MCF 10A (cell line): Measurements from ENCODE around the gene TRIM41. TPM values are rescaled to one million over a fixed set of nuclear protein-coding genes. Genes with fewer than 3 reads are reported as not detected.
A peak's percentile ranks its signal among the peaks of the same experiment; 100 is the strongest.

Experiments
- BruUV-seq: library from RNA; stranded (reverse); fragments of 400-500 nt; replicated peaks from 2 replicates; lab custom pipeline; 2021; lab: Mats Ljungman, UMichigan
- CTCF ChIA-PET: fragments of 300-600 bp; sonication (Branson Sonifier 250); formaldehyde crosslinking; extraction: SDS; loops from one replicate; lab custom pipeline; 2021; ENCODE audit warnings: antibody characterized with exemption, inconsistent platforms; lab: Yijun Ruan, JAX
- POLR2A ChIA-PET: fragments of 300-600, 350-650 bp; sonication (Branson Sonifier 250); formaldehyde crosslinking; extraction: SDS; loops from one replicate; lab custom pipeline; 2020; ENCODE audit warnings: antibody characterized with exemption, inconsistent platforms; lab: Yijun Ruan, JAX
- DNase-seq: peaks from one replicate; pipeline ENCODE4 v3.0.0-alpha.2; 2018; ENCODE audit not compliant: unreplicated experiment
- H3K27ac Mint-ChIP-seq: one replicate; pipeline ENCODE4 v1.8.0; 2022; ENCODE audit warnings: mild to moderate bottlenecking, low read depth, mixed read lengths; ENCODE audit not compliant: unreplicated experiment
- H3K27me3 Mint-ChIP-seq: one replicate; pipeline ENCODE4 v1.8.0; 2022; ENCODE audit warnings: mixed read lengths; ENCODE audit not compliant: insufficient read depth, unreplicated experiment
- H3K36me3 Mint-ChIP-seq: one replicate; pipeline ENCODE4 v1.8.0; 2022; ENCODE audit warnings: mild to moderate bottlenecking, moderate library complexity, mixed read lengths; ENCODE audit not compliant: insufficient read depth, unreplicated experiment
- H3K4me1 Mint-ChIP-seq: one replicate; pipeline ENCODE4 v1.8.0; 2022; ENCODE audit warnings: mixed read lengths; ENCODE audit not compliant: insufficient read depth, unreplicated experiment
- H3K4me3 Mint-ChIP-seq: one replicate; pipeline ENCODE4 v1.8.0; 2022; ENCODE audit warnings: mild to moderate bottlenecking, moderate library complexity, mixed read lengths; ENCODE audit not compliant: unreplicated experiment
- H3K9me3 Mint-ChIP-seq: one replicate; pipeline ENCODE4 v1.8.0; 2022; ENCODE audit warnings: mixed read lengths; ENCODE audit not compliant: unreplicated experiment
- intact Hi-C: fragments of 100-400 bp; cut with micrococcal nuclease; formaldehyde crosslinking; loops from 2 replicates; pipeline ENCODE4 v1.14.1; 2022
- total RNA-seq: library from RNA; stranded (reverse); gene quantifications from 2 replicates; pipeline ENCODE4 v1.2.3, GENCODE V29; 2022
- TF ChIP-seq, protein P1 (sequence below): fragments of 200-600 bp; IDR thresholded peaks from one replicate; pipeline ENCODE4 v1.8.0; 2022; ENCODE audit warnings: antibody characterized with exemption, mild to moderate bottlenecking; ENCODE audit not compliant: unreplicated experiment

The TRIM41 gene
- total RNA-seq, 1 experiment from 2014 or later, result 49.4 TPM

GRCh38 chr5:181245427-181246275 lies 22.6 kb downstream of the TRIM41 start:
- H3K27ac Mint-ChIP-seq, result peak overlapping the region; percentile 99
- intact Hi-C loops, result loop anchor here (2.0 kb wide), 2 partner anchors 15 to 63 kb away; partner anchors contain the start of gene TRIM52
- no peaks in the 10 kb centered on the region for H3K9me3 Mint-ChIP-seq
- ChIA-PET POLR2A (interaction anchor here (0.7 to 19.6 kb wide), 12 partner anchors 9 to 415 kb away, joined by 3 to 476 read pairs (median 9); partner anchors contain the start of genes TRIM41, TRIM52 and TRIM7), CTCF (interaction anchor here (0.5 to 1.1 kb wide), 3 partner anchors 10 to 54 kb away, joined by 3 to 5 read pairs (median 3); no protein-coding TSS in a partner anchor)
- peaks cover 49% of the 10 kb centered on the region for H3K36me3 Mint-ChIP-seq
- H3K4me3 Mint-ChIP-seq, result peak overlapping the region; percentile 99
- TF ChIP-seq, protein P1, sequence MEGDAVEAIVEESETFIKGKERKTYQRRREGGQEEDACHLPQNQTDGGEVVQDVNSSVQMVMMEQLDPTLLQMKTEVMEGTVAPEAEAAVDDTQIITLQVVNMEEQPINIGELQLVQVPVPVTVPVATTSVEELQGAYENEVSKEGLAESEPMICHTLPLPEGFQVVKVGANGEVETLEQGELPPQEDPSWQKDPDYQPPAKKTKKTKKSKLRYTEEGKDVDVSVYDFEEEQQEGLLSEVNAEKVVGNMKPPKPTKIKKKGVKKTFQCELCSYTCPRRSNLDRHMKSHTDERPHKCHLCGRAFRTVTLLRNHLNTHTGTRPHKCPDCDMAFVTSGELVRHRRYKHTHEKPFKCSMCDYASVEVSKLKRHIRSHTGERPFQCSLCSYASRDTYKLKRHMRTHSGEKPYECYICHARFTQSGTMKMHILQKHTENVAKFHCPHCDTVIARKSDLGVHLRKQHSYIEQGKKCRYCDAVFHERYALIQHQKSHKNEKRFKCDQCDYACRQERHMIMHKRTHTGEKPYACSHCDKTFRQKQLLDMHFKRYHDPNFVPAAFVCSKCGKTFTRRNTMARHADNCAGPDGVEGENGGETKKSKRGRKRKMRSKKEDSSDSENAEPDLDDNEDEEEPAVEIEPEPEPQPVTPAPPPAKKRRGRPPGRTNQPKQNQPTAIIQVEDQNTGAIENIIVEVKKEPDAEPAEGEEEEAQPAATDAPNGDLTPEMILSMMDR, result no peak
- BruUV-seq, result no TSS peak
- DNase-seq, result peak; percentile 36
- peaks cover 62% of the 10 kb centered on the region for H3K4me1 Mint-ChIP-seq
- no peaks in the 10 kb centered on the region for H3K27me3 Mint-ChIP-seq

DNA sequence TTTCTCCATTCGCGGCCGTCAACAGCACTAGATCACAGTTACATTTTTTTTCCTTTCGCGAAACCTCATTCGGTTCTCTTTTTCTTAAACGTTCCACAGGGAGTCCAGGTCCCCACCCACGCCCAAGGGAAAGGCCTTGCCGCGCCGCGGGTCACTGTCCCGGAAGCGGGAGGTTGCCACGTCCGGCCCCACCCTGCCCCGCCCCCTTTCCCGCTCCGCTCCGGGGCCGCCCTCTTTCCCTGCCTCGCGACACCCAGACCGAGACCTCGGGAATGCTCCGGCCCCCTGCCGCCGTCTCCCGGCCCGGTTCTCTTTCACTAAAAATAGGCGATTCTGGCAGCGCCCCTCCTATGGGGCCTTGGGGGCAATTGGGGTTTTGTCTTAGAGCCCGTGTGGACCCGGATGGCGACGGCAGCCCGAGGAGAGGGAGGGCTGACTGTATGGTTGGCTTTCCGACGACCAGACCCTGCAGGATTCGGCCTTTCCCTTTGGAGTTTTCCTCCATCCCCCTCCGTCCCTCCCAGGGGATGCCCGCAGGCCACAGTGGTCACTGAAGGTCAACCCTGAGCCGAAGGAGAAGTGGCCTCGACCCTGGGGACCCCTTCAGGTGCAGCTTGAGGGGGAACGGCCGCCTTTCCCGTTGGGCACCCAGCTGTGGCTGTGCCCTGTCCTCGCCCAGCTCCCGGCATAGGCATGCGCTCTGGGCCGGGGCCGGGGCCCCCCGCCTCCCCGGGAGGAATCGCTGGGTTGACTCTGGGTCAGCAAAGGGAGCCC lies 23.4 kb downstream of the TRIM41 start:
- CTCF ChIA-PET, result interaction anchor here (1.1 kb wide), 1 partner anchor 55 kb away, joined by 3 read pairs; no protein-coding TSS in a partner anchor
- TF ChIP-seq, protein P1, result no peak
- peaks cover 62% of the 10 kb centered on the region for H3K4me1 Mint-ChIP-seq
- BruUV-seq, result TSS peak; percentile 23
- H3K36me3 Mint-ChIP-seq, result peaks cover 47% of the 10 kb centered on the region
- no peaks in the 10 kb centered on the region for H3K27me3 Mint-ChIP-seq
- intact Hi-C loops, result loop anchor here (2.0 kb wide), 2 partner anchors 14 to 64 kb away; partner anchors contain the start of gene TRIM52
- H3K4me3 Mint-ChIP-seq, result peak overlapping the region; percentile 99
- POLR2A ChIA-PET, result interaction anchor here (0.6 to 19.6 kb wide), 18 partner anchors 10 to 416 kb away, joined by 3 to 476 read pairs (median 4); partner anchors contain the start of genes TRIM41, TRIM52, TRIM7 and ZFP62
- DNase-seq, result peak; percentile 95
- H3K27ac Mint-ChIP-seq, result peak overlapping the region; percentile 99
- no peaks in the 10 kb centered on the region for H3K9me3 Mint-ChIP-seq

- ChIA-PET CTCF (interaction anchor here (0.6 to 1.9 kb wide), 4 partner anchors 9 to 78 kb away, joined by 3 to 7 read pairs (median 5); no protein-coding TSS in a partner anchor), POLR2A (interaction anchor here (0.9 to 19.6 kb wide), 8 partner anchors 8 to 75 kb away, joined by 3 to 476 read pairs (median 14); partner anchors contain the start of genes TRIM41 and TRIM52)
- Mint-ChIP-seq H3K36me3 (peaks cover 41% of the 10 kb centered on the region), H3K27ac (peak overlapping the region; percentile 99), H3K4me3 (peak overlapping the region; percentile 99), H3K27me3 (no peaks in the 10 kb centered on the region), H3K9me3 (no peaks in the 10 kb centered on the region), H3K4me1 (peaks cover 59% of the 10 kb centered on the region)
- BruUV-seq, result no TSS peak
- TF ChIP-seq, protein P1, result no peak
- DNase-seq, result no peak
- intact Hi-C loops, result no loop called here
Measured at GRCh38 chr5:181248277-181248676, 25.2 kb downstream of the TRIM41 start.
